HG02840 (cell line): Measurements from ENCODE around the gene MMP1.

Source experiments
- ATAC-seq: cut with Tn5 transposase; IDR thresholded peaks from one replicate; pipeline ENCODE4 v1.9.1; 2021; ENCODE audit warnings: mild to moderate bottlenecking, moderate library complexity, moderate number of reproducible peaks; ENCODE audit not compliant: unreplicated experiment, low FRiP score

MMP1 gene

DNA sequence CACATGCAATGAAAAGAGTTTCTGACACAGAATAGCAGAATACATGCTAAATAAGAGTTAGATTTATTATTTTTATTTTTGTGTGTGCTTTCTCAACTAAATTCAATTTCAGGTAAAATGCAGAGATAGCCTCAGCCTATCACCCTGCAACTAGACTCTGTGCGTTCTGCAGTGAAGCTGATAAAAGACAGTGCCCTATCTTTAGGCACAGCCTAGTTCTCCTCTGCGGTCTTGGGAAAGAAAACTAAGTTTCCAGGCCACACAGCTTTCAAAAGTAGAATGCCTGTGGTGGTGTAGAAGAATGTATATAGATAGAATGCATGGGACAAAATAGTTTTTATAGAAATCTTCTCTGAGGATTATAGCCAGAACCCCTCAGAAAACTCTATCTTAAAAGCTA, 12.0 kb upstream of the MMP1 start:
- no peak for ATAC-seq

DNA sequence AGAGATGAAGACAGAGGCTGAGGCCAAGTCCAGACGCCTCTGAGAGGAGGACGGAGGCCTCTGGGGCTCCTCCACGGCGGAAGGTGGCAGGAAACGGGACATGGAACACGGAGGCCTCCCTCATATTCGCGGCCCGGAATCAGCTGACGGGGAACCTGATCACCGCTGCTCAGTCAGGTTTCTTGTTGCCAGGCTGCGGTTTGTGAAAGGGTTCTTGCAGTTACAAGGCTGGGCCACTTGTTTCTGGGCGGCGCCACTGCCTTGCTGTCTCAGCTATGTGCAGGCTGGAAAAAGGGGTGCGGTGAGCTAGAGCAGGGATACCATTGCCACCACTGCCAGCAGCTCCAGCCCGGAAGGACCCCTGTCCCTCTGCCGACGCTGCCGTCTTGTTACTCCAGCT, 10.0 kb upstream of the MMP1 start:
- no peak for ATAC-seq

DNA sequence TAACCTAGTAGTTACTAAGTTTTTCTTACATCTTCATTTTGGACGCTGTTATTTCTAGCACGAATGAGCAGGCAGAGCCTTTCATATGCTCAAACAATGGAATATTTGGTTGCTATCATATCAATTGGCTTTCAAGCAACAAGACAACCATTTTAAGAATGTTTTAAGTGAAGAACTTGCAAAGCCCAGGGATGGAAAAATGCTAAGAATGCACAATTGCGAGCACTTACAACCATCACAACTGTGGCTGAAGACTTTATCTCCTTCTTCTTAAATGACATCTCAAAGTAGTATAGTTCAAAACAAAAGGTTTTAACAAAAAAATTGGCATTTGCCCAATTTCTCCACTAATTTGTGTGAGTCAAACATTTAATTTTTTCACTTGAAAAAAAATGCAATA, 8.3 kb upstream of the MMP1 start:
- ATAC-seq, result no peak

DNA sequence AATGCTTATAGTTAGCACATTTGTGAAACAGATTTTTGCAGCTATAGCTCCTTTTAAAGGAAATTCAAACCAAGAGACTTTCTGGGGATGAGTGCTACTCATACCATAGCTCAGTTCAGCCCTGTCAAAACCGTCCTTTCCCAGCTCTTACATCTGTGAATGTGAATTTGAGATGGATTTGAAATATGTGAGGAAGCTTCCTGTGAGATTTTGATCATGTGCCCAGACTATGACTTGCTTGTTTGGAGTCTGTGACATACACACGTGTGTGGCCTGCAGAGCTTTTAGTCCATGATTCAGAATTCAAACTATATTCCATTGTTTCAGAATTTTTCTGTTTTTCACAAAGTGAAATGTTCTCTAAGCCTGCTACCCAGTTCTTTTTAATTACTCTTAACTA, 4.4 kb upstream of the MMP1 start:
- no peak for ATAC-seq

DNA sequence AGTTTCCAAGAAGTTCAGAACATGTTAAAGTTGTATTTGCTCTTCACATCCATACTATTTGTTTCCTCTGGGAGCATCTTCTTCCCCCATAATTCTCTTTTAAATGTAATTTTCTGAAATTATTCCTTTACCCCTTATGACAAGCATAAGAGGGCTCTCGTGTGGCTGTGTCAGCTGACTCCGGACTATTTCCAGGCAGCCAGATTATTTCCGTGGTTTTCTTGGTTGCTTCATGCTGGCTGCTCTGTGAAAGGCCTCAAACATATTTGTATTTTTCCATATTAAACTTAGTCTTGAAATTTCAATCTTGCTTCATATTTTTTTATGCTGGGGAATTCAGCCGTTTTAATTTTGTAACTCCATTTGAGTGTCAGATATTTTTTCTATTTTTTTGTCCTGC, 2.8 kb upstream of the MMP1 start:
- ATAC-seq, result no peak

DNA sequence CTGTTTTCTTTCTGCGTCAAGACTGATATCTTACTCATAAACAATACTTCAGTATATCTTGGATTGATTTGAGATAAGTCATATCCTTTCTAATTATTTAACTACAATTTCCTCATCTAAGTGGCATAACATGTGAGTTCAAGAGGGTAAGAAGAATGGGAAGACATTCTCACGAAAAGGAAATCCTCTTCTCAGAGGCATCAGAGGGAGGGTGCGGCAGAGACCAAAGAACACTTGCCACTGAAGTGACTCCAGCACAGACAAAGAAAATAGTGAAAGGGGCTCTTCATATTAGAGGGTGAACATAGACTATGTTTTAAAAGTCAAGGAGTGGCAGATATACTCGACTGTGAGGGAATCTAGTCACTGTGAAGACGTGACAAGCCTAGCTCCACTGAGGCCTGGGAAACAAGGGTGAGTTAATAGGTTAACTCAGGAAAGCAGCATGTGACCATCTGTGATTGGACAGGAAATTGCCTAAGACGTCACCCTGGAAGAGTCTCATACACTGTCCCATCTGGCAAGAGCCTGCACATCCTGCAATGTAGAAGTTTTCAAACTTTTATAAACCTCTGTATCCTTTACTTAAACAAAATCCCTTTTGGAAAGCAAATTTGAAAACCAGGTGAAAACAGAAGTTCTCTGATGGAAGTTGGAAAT, 1.9 kb upstream of the MMP1 start:
- ATAC-seq, result no peak

DNA sequence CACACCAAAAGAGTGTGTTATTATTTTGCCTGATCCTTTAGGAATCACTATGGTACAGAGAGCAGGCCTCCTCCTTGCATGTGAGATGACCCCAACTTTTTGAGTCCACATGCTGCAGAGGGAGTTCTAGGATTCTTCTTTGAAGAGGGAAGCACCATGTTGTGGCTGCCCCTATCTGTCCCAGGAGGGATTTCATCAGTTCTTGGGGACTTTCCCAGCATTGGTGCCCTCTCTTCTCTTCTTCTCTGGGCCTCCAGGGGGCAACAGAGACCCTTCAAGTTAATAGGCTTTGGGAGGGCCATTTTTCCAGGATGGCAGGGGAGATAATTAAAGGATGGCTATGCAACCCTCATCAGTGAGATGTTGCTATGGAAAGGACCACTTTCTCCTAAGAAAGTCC, 3.6 kb downstream of the MMP1 start:
- ATAC-seq, result peak; percentile 89

DNA sequence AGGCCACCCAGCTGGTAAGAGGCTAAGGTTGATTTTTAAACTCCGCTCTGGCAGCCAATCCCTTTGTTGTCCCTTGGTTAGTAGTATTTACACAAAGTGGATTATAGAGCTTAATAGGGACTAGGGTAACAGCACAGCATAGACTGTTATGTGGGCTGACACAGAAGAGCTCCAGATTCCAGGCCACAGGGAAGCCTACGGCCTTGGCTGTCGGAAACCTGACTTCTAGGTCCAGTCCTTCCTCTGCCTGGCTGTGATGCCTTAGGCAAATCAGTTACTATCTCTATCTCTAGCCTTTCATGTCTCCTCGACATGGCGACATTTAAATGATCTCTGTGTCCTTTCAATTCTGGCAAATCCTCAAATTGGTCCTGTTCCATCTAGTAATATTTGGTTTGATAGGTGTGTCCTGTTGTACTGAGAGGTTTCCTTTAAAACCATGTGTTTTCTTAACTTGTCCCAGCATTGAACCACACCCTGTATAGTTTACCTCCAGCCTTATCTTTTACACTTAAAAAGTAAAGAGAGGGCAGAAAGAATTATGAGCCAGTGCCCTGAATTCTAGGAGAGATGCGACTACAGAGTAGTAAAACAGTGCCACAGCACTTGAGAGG, 4.2 kb downstream of the MMP1 start:
- ATAC-seq, result no peak

DNA sequence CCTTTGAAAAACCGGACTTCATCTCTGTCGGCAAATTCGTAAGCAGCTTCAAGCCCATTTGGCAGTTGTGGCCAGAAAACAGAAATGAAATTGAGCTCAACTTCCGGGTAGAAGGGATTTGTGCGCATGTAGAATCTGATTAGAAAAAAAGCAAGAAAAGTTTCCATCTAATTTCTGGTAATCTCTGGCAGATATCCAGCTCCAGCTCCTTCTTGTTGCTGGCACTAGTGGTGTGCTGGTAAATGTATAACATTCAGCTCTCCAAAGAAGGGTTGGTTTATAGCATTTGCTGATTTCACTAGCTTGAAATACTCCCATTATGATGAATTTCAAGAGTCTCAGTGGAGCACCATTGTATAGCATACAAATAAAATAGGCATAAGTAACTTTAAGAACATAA, 5.4 kb downstream of the MMP1 start:
- no peak for ATAC-seq

DNA sequence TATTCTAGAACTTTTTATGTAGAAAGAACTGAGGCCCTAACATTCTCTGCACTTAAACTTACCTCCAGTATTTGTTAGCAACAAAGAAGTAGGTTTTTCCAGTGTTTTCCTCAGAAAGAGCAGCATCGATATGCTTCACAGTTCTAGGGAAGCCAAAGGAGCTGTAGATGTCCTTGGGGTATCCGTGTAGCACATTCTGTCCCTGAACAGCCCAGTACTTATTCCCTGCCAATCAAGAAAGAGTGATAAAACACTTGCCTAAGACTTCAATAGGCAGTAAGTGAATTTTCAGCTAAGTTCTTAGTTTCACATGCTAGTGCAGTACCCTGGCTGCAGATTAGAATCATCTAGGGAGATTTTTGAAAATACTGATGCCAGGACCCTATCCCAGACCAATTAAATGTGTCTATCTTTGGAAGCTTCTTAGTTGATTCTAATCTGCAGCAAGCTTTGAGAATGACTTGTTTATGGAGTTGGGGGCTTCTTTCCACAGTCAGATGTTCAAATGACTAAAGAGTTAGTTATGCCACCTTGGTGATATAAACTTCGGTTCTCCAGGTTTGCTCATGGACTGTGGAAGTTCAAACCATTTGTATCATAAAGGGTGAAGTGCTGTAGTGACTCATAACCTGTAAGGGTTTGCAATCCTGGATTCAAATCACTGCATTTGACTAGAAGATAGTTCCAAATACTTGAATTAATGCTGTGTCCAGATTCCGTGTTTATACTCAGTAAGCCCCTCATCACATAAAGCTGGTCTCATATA, 6.5 kb downstream of the MMP1 start:
- no peak for ATAC-seq

DNA sequence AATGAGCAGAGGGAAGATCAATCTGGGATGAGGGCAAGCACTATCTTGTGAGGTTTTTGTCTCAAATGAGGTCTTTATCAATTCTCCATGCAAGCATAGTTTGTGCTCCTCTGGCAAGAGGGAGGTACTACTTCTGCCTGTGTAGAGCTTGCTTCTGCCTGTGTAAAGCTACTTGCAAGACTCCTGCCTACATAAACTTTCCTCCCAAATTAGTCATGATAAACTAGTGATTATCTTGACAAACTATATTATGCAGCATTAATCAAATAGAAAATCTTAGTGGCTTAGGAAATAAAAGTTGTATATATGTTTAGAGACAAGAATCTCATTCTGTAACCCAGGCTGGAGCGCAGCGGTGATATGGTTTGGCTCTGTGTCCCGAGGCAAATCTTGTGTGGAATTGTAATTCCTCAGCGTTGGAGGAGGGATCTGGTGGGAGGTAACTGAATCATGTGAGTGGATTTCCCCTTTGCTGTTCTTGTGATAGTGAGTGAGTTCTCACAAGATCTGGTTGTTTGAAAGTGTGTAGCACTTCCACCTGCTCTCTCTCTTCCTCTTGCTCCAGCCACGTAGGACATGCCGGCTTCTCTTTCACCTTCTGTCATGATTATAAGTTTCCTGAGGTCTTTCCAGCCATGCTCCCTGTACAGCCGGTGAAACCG, 9.5 kb downstream of the MMP1 start:
- ATAC-seq, result no peak

DNA sequence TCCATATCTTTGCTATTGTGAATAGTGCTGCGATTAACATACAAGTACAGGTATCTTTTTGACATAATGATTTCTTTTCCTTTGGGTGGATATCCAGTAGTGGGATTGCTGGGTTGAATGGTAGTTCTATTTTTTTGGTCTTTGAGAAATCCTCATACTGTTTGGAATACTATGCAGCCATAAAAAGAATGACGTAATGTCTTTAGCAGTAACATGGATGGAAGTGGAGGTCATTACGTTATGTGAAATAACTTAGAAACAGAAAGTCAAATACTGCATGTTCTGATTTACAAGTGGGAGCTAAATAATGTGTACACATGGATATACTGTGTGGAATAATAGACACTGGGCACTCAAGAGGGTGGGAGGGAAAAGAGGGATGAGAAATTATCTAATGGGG, 13.6 kb downstream of the MMP1 start:
- ATAC-seq, result no peak

DNA sequence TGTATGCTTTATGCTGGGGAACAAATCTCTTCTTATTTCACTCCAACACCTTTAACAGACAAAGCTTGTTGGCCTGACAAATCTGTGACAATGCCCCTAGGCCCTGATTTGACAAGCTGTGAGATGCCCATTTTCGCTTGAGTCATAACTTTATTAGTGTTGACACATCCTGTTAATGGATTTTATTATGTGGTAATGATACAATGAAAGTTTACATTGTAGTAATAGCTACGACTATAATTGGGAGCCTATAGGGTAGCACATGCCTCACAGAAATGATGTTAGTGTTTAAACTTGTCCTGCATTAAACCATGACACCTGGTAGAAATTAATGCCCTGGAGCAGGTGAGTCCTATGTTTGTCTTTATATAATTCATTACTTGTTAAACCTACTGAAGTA, 14.2 kb downstream of the MMP1 start:
- ATAC-seq, result no peak

DNA sequence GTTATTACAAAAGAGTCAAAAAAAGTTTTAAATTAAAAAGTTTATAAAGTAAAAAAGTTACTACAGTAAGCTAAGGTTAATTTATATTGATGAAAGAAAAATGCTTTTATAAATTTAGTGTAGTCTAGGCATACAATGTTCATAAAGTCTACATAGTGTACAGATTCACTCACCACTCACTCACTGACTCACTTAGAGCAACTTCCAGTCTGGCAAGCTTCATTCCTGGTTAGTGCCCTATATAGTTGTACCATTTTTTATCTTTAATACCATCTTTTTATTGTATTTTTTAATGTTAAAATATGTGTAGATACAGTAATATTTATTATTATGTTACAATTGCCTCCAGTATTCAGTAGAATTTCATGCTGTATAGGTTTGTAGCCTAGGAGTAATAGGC, 14.9 kb downstream of the MMP1 start:
- no peak for ATAC-seq

DNA sequence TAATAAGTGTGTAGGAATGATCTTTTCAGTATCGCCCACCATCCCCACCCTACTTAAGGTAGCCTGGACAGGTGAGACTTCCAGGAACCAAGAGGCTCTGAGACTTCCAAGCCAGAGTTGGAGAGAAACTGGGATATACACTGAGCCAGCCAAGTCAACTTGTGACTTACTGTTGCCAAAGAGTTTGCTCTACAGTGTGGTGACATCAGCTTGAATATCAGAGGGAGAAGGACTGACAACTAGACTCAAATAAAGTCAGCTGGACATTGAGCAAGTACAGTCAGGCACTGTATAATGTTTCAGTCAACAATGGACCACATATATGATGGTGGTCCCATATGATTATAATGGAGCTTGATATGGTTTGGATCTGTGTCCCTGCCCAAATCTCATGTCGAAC, 16.3 kb downstream of the MMP1 start:
- ATAC-seq, result no peak

DNA sequence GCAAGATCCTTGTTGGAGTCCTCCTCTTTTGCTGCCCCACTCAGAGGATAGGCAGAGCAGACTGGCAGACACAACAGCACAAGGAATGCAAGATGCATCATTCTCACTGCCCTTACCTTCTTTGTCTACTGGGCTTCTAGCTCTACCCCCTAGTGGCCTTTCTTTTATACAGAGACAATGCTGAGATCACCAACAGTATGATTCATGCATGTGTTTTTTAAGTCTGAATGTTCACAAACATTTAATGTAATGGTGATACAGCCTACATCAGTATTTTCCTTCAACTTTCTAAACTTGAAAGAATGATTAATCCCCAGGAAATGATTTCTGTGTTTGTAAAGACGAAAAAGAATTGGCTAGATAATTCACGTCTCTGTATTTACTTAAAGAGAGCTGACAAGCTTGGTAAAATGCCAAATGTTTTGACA, 17.5 kb downstream of the MMP1 start, which contains the start of gene MMP10:
Gene MMP10, minus strand, starts transcription at position 138 of the 428 bp plus-strand sequence. Its CDS starts 37 bp downstream, at position 101.
- no peak for ATAC-seq

DNA sequence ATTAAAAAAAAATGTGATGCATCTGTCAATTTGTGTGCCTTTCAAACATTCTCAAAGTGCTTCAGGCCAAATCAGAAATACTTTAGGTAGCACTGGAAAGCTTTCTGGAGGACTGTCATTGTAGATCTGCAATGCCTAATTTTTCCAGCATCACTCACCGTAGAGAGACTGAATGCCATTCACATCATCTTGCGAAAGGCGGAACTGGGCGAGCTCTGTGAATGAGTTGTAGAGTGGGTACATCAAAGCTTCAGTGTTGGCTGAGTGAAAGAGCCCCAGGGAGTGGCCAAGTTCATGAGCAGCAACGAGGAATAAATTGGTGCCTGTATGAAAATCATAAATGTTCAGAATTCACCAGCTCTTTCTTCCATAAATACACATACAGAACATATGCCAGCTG, 21.5 kb downstream of the MMP1 start:
- no peak for ATAC-seq

DNA sequence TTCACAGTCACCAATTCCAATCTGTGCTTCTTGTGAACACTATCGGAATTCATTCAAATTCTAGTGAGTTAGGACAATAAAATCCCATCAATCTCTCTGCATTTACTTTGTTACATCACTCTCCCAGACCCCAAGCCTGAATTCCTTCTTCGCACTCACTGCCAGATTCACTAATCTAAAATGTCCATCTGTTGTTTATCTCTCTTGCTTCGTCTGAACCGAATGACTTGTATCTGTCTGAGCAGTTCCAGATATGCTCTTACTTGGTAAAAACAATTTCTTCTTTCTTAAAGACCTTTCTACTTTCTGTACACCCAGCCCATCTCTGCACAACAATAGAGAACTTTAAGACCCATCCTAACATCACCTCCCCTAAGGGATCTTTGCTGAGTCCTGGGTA, 24.6 kb downstream of the MMP1 start:
- no peak for ATAC-seq

DNA sequence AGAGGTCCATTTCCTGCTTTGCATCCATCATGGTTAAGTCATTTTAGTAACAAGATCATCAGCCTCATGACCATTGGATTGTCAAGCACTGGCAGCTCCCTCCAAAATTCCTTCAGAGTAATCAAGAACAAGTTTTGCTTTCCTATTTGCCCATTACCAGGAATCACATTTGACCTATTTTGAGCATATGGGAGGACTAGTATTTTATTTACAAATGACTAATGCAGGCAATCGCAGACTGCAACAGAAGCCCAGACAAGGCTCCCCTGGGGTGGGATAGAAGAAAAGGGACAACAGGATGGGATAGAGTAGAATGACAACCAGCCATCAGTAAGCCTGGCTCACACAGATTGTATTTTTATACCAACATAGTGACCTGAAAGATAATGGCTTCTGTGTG, 26.6 kb downstream of the MMP1 start:
- no peak for ATAC-seq

DNA sequence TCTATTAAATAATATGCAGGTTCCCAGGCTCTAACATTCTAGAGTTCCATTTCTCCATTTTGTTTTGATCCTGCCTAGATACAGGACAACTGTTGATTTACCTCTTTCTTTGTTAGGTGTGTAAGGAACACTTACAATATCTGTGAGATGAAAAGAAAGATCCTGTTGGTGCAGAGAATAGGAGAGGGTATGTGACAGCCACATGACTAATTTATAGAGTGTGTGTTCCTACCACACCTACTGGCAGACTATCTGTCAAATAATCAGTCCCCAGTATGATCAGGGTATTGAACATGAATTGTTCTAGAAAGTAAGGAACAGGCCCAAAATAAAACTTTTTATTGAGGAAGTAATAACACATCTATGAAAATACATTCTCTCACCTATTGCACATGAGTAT, 27.8 kb downstream of the MMP1 start:
- ATAC-seq, result no peak

DNA sequence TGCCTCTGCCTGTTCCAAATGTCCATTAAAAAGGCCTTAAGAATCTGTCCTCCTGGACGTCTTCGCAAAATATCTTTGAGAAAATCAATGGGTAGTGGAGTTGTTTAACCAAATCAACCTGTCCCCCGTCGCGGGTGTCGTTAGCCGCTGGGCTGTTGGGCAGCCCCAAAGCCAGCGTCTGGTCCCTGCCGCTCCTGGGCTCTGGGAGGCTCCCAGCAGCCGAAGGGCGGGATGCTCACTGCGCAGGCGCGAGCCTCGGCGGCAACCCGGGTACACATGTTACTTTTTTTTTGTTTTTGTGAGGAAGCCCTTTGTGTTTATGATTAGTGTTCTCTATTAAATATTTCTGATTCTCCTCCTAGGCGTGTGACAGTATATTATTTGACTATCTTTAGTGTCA, 30.2 kb downstream of the MMP1 start:
- ATAC-seq, result no peak
